Measurements from ENCODE around the gene CNTNAP2.

GRCh38 chr7:147012666-147013065, 896.1 kb downstream of the CNTNAP2 start:
- TF ChIP-seq CTCF (conservative IDR thresholded peaks at IDR 0.05; ENCODE audit: low read length), result no peak
- no peak for TF ChIP-seq EZH2phosphoT487 (IDR thresholded peaks at IDR 0.05; ENCODE audit: borderline replicate concordance, low read depth, low read length)
